HepG2 (cell line): ENCODE measurements around the gene ZDHHC19.

ENCODE experiments used
- ARID2 ChIP-seq: sonication (generic); formaldehyde crosslinking; IDR thresholded peaks from 2 replicates; pipeline ENCODE4 v1.8.1; 2022; ENCODE audit warnings: mild to moderate bottlenecking, missing genetic modification reagents, borderline replicate concordance
- CTCF ChIP-seq: sonication (generic); formaldehyde crosslinking; IDR thresholded peaks from 2 replicates; pipeline ENCODE4 v1.5.0; 2020; ENCODE audit warnings: mild to moderate bottlenecking, missing genetic modification reagents, moderate library complexity
- ETV5 ChIP-seq: IDR thresholded peaks from 2 replicates; pipeline ENCODE4 v1.6.1; 2018; ENCODE audit warnings: missing biosample characterization, missing genetic modification reagents, inconsistent platforms, borderline replicate concordance
- NPAS2 ChIP-seq: sonication (generic); formaldehyde crosslinking; IDR thresholded peaks from 2 replicates; pipeline ENCODE4 v1.8.0; 2022; ENCODE audit warnings: mild to moderate bottlenecking, missing genetic modification reagents, borderline replicate concordance
- REST ChIP-seq, 2 experiments: IDR thresholded peaks; 2 replicates each; pipeline ENCODE4 v1.6.1; 2011 to 2012; ENCODE audit warnings: low read length in 2 of 2, borderline replicate concordance in 1 of 2, low read depth in 1 of 2, mild to moderate bottlenecking in 1 of 2, moderate library complexity in 1 of 2
- SOX5 ChIP-seq: IDR thresholded peaks from 2 replicates; pipeline ENCODE4 v1.6.1; 2016; ENCODE audit warnings: borderline replicate concordance
- SOX6 ChIP-seq, 2 experiments: fragments of 450-650 bp in 1 of 2; sonication (generic) in 1 of 2; formaldehyde crosslinking in 1 of 2; IDR thresholded peaks; 2 replicates each; pipeline versions ENCODE4 v1.4.0 to v1.6.1; 2017 to 2020; ENCODE audit warnings: antibody characterized with exemption in 1 of 2, mild to moderate bottlenecking in 1 of 2, missing genetic modification reagents in 1 of 2
- SP140L ChIP-seq: sonication (generic); formaldehyde crosslinking; IDR thresholded peaks from 2 replicates; pipeline ENCODE4 v1.4.0; 2020; ENCODE audit warnings: missing genetic modification reagents, borderline replicate concordance
- ZBTB10 ChIP-seq: sonication (generic); formaldehyde crosslinking; IDR thresholded peaks from 2 replicates; pipeline ENCODE4 v1.4.0; 2020; ENCODE audit warnings: missing genetic modification reagents, borderline replicate concordance
- ZNF33A ChIP-seq: sonication (generic); formaldehyde crosslinking; IDR thresholded peaks from 2 replicates; pipeline ENCODE4 v1.5.1; 2020; ENCODE audit warnings: missing genetic modification reagents, mild to moderate bottlenecking, moderate library complexity, borderline replicate concordance
- ZNF556 ChIP-seq: sonication (generic); formaldehyde crosslinking; IDR thresholded peaks from 2 replicates; pipeline ENCODE4 v1.4.0; 2020; ENCODE audit warnings: mild to moderate bottlenecking, missing genetic modification reagents, borderline replicate concordance
- ZNF646 ChIP-seq: sonication (generic); formaldehyde crosslinking; IDR thresholded peaks from 2 replicates; pipeline ENCODE4 v1.9.0; 2021; ENCODE audit warnings: mild to moderate bottlenecking, missing genetic modification reagents

GRCh38 chr3:196219970-196220311, 8.7 kb upstream of the ZDHHC19 start:
- TF ChIP-seq SOX5 (CRISPR knock-in tag) (no peak), ETV5 (CRISPR knock-in tag) (no peak), CTCF (no peak), ZBTB10 (CRISPR knock-in tag) (no peak), SP140L (CRISPR knock-in tag) (no peak), ARID2 (CRISPR knock-in tag) (no peak), REST (IDR thresholded peaks at IDR 0.05; ENCODE audit: borderline replicate concordance in 1 of 2, low read depth in 1 of 2, low read length in 2 of 2) (no peak), ZNF33A (CRISPR knock-in tag) (no peak), SOX6 (IDR thresholded peaks at IDR 0.05) (no peak), SOX6 (CRISPR knock-in tag; IDR thresholded peaks at IDR 0.05) (no peak), NPAS2 (CRISPR knock-in tag) (no peak), ZNF646 (CRISPR knock-in tag) (no peak), ZNF556 (CRISPR knock-in tag) (no peak)
